ENCODE results near the gene RANBP17.

RANBP17 gene

GRCh38 chr5:171323806-171324632, 462.2 kb downstream of the RANBP17 start:
- no peak for DNase-seq

GRCh38 chr5:171330021-171330420, 468.2 kb downstream of the RANBP17 start:
- DNase-seq = no peak

GRCh38 chr5:171335616-171336015, 473.8 kb downstream of the RANBP17 start:
- no peak for DNase-seq

GRCh38 chr5:171336521-171337209, 474.8 kb downstream of the RANBP17 start:
- peak; percentile 63 for DNase-seq

GRCh38 chr5:171337210-171337569, 475.4 kb downstream of the RANBP17 start:
- DNase-seq = no peak

GRCh38 chr5:171340042-171340441, 478.2 kb downstream of the RANBP17 start:
- DNase-seq = no peak

- no peak for DNase-seq
Observed at GRCh38 chr5:171340491-171340890, 478.7 kb downstream of the RANBP17 start.

GRCh38 chr5:171342362-171343111, 480.7 kb downstream of the RANBP17 start:
- DNase-seq = peak; percentile 38

GRCh38 chr5:171344936-171345608, 483.3 kb downstream of the RANBP17 start:
- DNase-seq = no peak

Data from right hindlimb (tissue), 1 donor.